Tibial artery (tissue), 4 donors: ENCODE measurements around the gene SNAPC4.
"Not testable (repeated sequence)": the region's sequence is repeated elsewhere in the genome, so short reads cannot be mapped to it uniquely, and the experiment has no call there.

Experiments
- DNase-seq, 2 donors: peaks; one replicate each; pipeline ENCODE4 v3.0.0-alpha.2; 2019
- H3K27ac ChIP-seq, 2 donors: fragments of 200-600 bp; sonication (generic) in 1 of 2; 1 replicate in 1 of 2; 2 replicates in 1 of 2; pipeline ENCODE4 v1.5.1; 2018 to 2019; ENCODE audit warnings: mild to moderate bottlenecking in 1 of 2
- H3K27me3 ChIP-seq, 2 donors: fragments of 200-600 bp; sonication (generic) in 1 of 2; one replicate each; pipeline versions ENCODE4 v1.5.1 to v1.6.0; 2016 to 2019
- H3K36me3 ChIP-seq, 3 donors: fragments of 200-600 bp; sonication (generic) in 2 of 3; one replicate each; pipeline ENCODE4 v1.5.1; 2016 to 2019; ENCODE audit warnings: mild to moderate bottlenecking in 2 of 3
- H3K4me1 ChIP-seq, 4 donors: fragments of 200-600 bp; sonication (generic) in 2 of 4; 1 replicate in 3 of 4; 2 replicates in 1 of 4; pipeline ENCODE4 v1.5.1; 2016 to 2019
- H3K4me3 ChIP-seq, 2 donors: fragments of 200-600 bp; sonication (generic) in 1 of 2; 1 replicate in 1 of 2; 2 replicates in 1 of 2; pipeline ENCODE4 v1.5.1; 2018 to 2019; ENCODE audit warnings: mild to moderate bottlenecking in 2 of 2
- H3K9me3 ChIP-seq, 3 donors: fragments of 200-600 bp; sonication (generic) in 1 of 3; one replicate each; pipeline ENCODE4 v1.5.1; 2016 to 2019
- intact Hi-C: fragments of 100-400 bp; cut with DNase I; formaldehyde crosslinking; loops from one replicate; pipeline ENCODE4 v1.15.0; 2023; ENCODE audit warnings: low total_unique reads
- TF ChIP-seq, protein P1 (sequence below), 2 experiments: fragments of 200-600 bp in 1 of 2; fragments of 450-650 bp in 1 of 2; IDR thresholded peaks; one replicate each; pipeline ENCODE4 v1.5.1; 2017 to 2019; ENCODE audit warnings: antibody characterized with exemption in 2 of 2, mild to moderate bottlenecking in 1 of 2, moderate library complexity in 1 of 2

SNAPC4 gene

DNA sequence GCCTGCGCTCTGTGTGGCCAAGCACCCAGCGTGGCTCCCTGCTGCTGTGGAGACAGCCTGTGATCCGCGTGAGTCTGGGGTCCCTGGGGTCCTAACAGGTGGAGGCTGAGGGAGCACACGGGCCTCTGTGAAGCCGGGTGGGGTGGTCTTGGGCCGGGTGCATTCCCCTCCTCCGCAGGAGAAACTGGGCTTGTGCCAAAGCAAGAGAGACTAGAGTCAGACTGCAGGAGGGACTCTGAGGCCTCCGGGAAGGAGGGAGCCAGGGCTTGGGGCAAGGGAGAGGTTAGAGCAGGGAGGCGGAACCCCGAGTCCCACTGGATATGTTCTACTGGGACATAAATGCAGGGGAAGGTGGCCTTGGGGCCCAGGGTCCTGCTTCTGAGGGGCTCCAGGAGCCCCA lies 46.9 kb downstream of the SNAPC4 start:
- Histone ChIP-seq H3K27ac (no peak overlapping the region), H3K27me3 (no peaks in the 10 kb centered on the region), H3K4me1 (peaks cover 0 to 5% (median 2%) of the 10 kb centered on the region in 4 donors), H3K4me3 (no peak overlapping the region), H3K9me3 (no peaks in the 10 kb centered on the region), H3K36me3 (peaks cover 0 to 43% (median 23%) of the 10 kb centered on the region in 3 donors)
- DNase-seq = no peak
- intact Hi-C loops = no loop called here
- TF ChIP-seq, protein P1, sequence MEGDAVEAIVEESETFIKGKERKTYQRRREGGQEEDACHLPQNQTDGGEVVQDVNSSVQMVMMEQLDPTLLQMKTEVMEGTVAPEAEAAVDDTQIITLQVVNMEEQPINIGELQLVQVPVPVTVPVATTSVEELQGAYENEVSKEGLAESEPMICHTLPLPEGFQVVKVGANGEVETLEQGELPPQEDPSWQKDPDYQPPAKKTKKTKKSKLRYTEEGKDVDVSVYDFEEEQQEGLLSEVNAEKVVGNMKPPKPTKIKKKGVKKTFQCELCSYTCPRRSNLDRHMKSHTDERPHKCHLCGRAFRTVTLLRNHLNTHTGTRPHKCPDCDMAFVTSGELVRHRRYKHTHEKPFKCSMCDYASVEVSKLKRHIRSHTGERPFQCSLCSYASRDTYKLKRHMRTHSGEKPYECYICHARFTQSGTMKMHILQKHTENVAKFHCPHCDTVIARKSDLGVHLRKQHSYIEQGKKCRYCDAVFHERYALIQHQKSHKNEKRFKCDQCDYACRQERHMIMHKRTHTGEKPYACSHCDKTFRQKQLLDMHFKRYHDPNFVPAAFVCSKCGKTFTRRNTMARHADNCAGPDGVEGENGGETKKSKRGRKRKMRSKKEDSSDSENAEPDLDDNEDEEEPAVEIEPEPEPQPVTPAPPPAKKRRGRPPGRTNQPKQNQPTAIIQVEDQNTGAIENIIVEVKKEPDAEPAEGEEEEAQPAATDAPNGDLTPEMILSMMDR (IDR thresholded peaks at IDR 0.05) = no peak

DNA sequence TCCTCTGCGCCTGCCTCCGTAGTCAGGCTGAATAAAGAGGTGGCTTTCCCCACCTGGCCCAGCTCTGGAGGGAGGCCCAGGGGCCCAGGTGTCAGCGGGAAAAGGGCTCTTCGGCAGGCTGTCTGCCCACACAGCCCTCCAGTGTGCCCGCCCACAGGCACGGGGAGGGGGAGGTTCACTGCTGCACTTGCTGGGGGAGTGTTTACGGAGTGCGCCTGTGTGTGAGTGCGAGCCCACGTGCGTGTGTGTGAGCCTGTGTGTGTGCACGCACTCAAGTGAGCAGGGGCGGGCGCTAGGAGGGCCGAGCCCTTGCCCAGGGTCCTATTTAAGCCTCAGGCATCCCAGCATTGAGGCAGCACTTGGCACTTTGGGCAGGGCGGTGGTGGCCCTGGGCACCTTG lies 47.3 kb downstream of the SNAPC4 start:
- DNase-seq = no peak
- intact Hi-C loops = no loop called here
- H3K4me3 ChIP-seq = no peak overlapping the region
- H3K27me3 ChIP-seq = no peaks in the 10 kb centered on the region
- TF ChIP-seq, protein P1 (IDR thresholded peaks at IDR 0.05) = no peak
- peaks cover 0 to 5% (median 2%) of the 10 kb centered on the region in 4 donors for H3K4me1 ChIP-seq
- peaks cover 0 to 39% (median 23%) of the 10 kb centered on the region in 3 donors for H3K36me3 ChIP-seq
- H3K9me3 ChIP-seq = no peaks in the 10 kb centered on the region
- no peak overlapping the region for H3K27ac ChIP-seq

DNA sequence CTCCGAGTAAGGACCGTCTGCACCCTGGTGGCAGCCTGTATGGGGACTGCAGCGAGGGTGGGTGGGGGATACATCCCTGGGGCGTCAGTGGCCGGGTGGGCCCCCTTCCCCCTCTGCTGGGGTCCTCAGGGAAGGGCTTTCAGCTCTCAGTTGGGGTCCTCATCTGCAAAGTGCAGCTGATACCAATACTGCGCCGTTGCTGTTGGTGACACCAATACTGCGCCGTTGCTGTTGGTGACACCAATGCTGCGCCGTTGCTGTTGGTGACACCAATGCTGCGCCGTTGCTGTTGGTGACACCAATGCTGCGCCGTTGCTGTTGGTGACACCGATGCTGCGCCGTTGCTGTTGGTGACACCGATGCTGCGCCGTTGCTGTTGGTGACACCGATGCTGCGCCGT lies 48.1 kb downstream of the SNAPC4 start:
- intact Hi-C loops, H3K4me3 ChIP-seq: not testable (repeated sequence)

DNA sequence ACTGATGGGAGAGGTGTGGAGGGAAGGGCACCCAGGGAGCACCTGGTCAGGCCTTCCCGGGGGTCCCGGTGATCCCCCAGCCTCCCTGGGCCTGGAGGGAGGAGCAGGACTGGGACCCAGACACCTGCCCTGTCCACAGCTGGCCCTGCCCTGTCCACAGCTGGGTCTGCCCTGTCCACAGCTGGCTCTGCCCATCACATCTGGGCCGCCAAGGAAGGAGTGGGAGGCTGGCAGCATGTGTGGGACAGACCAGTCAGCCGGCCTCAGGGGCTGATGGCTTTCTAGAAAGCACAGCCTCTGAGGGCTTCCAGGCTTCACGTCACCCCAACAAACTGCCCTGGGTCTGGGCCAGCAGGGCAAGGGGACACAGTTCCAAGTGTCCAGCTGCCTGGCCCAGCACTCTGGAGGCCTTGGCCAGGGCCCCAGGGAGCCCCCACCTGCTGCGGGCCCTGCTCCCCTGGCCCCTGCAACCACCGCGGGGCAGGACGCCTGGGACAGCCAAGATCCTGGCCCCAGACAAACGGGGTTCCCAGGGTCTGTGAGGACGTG lies 48.6 kb downstream of the SNAPC4 start:
- Histone ChIP-seq H3K27ac (no peak overlapping the region), H3K27me3 (no peaks in the 10 kb centered on the region), H3K4me3 (no peak overlapping the region), H3K9me3 (no peaks in the 10 kb centered on the region), H3K4me1 (peaks cover 0 to 12% (median 9%) of the 10 kb centered on the region in 4 donors), H3K36me3 (peaks cover 0 to 25% (median 15%) of the 10 kb centered on the region in 3 donors)
- DNase-seq = no peak
- TF ChIP-seq, protein P1 (IDR thresholded peaks at IDR 0.05) = no peak
- intact Hi-C loops = no loop called here

More for the DNA sequence above, 48.1 kb downstream of the SNAPC4 start:
- H3K4me1 ChIP-seq, H3K9me3 ChIP-seq, DNase-seq, H3K27ac ChIP-seq, H3K27me3 ChIP-seq: not testable (repeated sequence)
- H3K36me3 ChIP-seq = peaks cover 0 to 31% (median 21%) of the 10 kb centered on the region in 3 donors
